Hepatocyte (in vitro differentiated cells): ENCODE data around the gene NTRK3. TPM values are rescaled to one million over a fixed set of nuclear protein-coding genes. Genes with fewer than 3 reads are reported as not detected.

Experiments used
- DNase-seq: peaks from one replicate; pipeline ENCODE4 v3.0.0-alpha.2; 2016; ENCODE audit warnings: low spot score
- H2AFZ ChIP-seq: fragments of 200-600 bp; sonication (generic); 2 replicates; pipeline ENCODE4 v1.6.0; 2016; ENCODE audit warnings: antibody characterized with exemption, mild to moderate bottlenecking
- H3K27ac ChIP-seq: fragments of 200-600 bp; sonication (generic); 2 replicates; pipeline ENCODE4 v1.5.1; 2016; ENCODE audit warnings: mild to moderate bottlenecking
- H3K27me3 ChIP-seq: fragments of 200-600 bp; sonication (generic); 2 replicates; pipeline ENCODE4 v1.6.1; 2016
- H3K36me3 ChIP-seq: fragments of 200-600 bp; sonication (generic); replicated peaks from 2 replicates; pipeline ENCODE4 v1.5.1; 2016; ENCODE audit warnings: low read depth; ENCODE audit not compliant: insufficient read depth
- H3K4me1 ChIP-seq: fragments of 200-600 bp; sonication (generic); 2 replicates; pipeline ENCODE4 v1.5.1; 2016; ENCODE audit warnings: mild to moderate bottlenecking, moderate library complexity; ENCODE audit not compliant: insufficient read depth
- H3K4me2 ChIP-seq: fragments of 200-600 bp; sonication (generic); 2 replicates; pipeline ENCODE4 v1.6.0; 2016
- H3K4me3 ChIP-seq: fragments of 200-600 bp; sonication (generic); 2 replicates; pipeline ENCODE4 v1.5.1; 2016; ENCODE audit warnings: mild to moderate bottlenecking
- H3K79me2 ChIP-seq: fragments of 200-600 bp; sonication (generic); 2 replicates; pipeline ENCODE4 v1.6.0; 2017; ENCODE audit warnings: mild to moderate bottlenecking
- H3K9me2 ChIP-seq: fragments of 200-600 bp; sonication (generic); replicated peaks from 2 replicates; pipeline ENCODE4 v1.6.0; 2017; ENCODE audit warnings: mild to moderate bottlenecking; ENCODE audit not compliant: insufficient read depth
- H3K9me3 ChIP-seq: fragments of 200-600 bp; sonication (generic); 2 replicates; pipeline ENCODE4 v1.5.1; 2016; ENCODE audit warnings: low read depth, mild to moderate bottlenecking
- H4K20me1 ChIP-seq: fragments of 200-600 bp; sonication (generic); 2 replicates; pipeline ENCODE4 v1.6.0; 2016; ENCODE audit warnings: mild to moderate bottlenecking; ENCODE audit not compliant: insufficient read depth, poor library complexity, severe bottlenecking
- EZH2 ChIP-seq: fragments of 200-600 bp; sonication (generic); IDR thresholded peaks from 2 replicates; pipeline ENCODE4 v1.6.1; 2016; ENCODE audit warnings: antibody characterized with exemption, mild to moderate bottlenecking, borderline replicate concordance
- EZH2phosphoT487 ChIP-seq: fragments of 200-600 bp; sonication (generic); IDR thresholded peaks from one replicate; pipeline ENCODE4 v1.6.1; 2018; ENCODE audit warnings: antibody characterized with exemption, mild to moderate bottlenecking, low read depth, moderate library complexity; ENCODE audit not compliant: unreplicated experiment, severe bottlenecking
- WGBS: methylation state at CpG from one replicate; pipeline ENCODE4 v1.1.6; 2016; ENCODE audit warnings: low lambda C conversion rate; ENCODE audit errors: missing lambda C conversion rate; 5-methylcytosine and 5-hydroxymethylcytosine counted together
- polyA plus RNA-seq: library from polyadenylated mRNA; unstranded; fragments of >200 nt; fragmentation: Nextera tagmentation; extraction: Ambion mirVana; gene quantifications from 2 replicates; pipeline ENCODE4 v1.2.1, GENCODE V29; 2016
- total RNA-seq: library from RNA; depleted of rRNA; stranded (reverse); fragments of >200 nt; gene quantifications from 2 replicates; pipeline ENCODE4 v1.2.3, GENCODE V29; 2014
- TF ChIP-seq, protein P1 (sequence below): fragments of 200-600 bp; sonication (generic); IDR thresholded peaks from 2 replicates; pipeline ENCODE4 v1.5.1; 2016; ENCODE audit warnings: antibody characterized with exemption, mild to moderate bottlenecking; ENCODE audit not compliant: poor library complexity

Gene NTRK3
- total and polyA plus RNA-seq, 2 experiments from 2014 or later, result 4.9 to 5.6 TPM

DNA sequence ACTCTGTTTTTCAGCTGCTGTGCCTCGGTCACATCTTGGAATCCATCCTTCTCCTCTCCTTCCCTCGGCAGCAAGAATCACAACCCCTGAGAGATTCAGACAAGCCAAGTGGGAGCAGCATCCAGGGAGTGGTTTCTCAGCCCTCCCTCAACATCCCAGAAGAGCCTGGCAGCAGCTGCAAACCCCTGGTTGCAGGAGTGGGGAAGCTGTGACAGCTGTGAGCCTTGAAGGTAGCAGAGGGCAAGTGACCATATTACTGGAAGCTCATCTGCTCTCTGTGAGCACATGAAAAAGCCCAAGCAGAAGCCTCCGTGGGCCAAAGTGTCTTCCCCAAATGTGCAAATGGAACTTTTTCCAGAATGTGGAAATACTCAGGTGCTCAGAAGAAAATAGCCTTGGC is 312.9 kb downstream of the NTRK3 start:
- H3K9me3 ChIP-seq, result no peaks in the 10 kb centered on the region
- no peaks in the 10 kb centered on the region for H3K27me3 ChIP-seq
- no peaks in the 10 kb centered on the region for H3K36me3 ChIP-seq
- H3K4me1 ChIP-seq, result no peaks in the 10 kb centered on the region
- no peak overlapping the region for H3K4me2 ChIP-seq
- H3K4me3 ChIP-seq, result no peak overlapping the region
- H3K9me2 ChIP-seq, result no peaks in the 10 kb centered on the region
- no peak for TF ChIP-seq EZH2phosphoT487
- TF ChIP-seq, protein P1, sequence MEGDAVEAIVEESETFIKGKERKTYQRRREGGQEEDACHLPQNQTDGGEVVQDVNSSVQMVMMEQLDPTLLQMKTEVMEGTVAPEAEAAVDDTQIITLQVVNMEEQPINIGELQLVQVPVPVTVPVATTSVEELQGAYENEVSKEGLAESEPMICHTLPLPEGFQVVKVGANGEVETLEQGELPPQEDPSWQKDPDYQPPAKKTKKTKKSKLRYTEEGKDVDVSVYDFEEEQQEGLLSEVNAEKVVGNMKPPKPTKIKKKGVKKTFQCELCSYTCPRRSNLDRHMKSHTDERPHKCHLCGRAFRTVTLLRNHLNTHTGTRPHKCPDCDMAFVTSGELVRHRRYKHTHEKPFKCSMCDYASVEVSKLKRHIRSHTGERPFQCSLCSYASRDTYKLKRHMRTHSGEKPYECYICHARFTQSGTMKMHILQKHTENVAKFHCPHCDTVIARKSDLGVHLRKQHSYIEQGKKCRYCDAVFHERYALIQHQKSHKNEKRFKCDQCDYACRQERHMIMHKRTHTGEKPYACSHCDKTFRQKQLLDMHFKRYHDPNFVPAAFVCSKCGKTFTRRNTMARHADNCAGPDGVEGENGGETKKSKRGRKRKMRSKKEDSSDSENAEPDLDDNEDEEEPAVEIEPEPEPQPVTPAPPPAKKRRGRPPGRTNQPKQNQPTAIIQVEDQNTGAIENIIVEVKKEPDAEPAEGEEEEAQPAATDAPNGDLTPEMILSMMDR, result no peak
- no peak for TF ChIP-seq EZH2
- H4K20me1 ChIP-seq, result no peaks in the 10 kb centered on the region
- no peak overlapping the region for H2AFZ ChIP-seq
- WGBS, result 80% methylated on average over 3 of the region's 3 CpGs
- H3K27ac ChIP-seq, result no peak overlapping the region
- H3K79me2 ChIP-seq, result no peaks in the 10 kb centered on the region
- no peak for DNase-seq

DNA sequence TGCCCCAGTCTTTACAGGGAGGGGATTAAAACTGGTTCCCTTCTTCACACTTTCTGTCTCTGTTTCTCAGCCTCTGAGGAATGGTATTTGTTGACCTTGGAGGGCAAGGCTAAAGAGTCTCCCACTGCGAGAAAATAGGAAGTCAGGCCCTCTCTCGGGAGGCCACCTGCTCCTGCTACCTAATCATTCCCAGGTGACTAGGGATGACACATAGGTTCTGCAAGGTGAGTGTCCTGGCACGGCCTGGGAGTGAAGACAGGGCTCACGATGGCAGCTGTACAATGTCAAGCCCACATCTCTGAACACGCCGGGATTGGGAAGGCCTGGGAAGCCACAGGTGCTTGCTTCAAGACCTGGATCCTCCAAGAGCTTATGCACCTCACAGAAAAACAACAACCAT is 314.2 kb downstream of the NTRK3 start:
- Histone ChIP-seq H3K79me2 (no peaks in the 10 kb centered on the region), H3K27me3 (no peaks in the 10 kb centered on the region), H3K4me3 (no peak overlapping the region), H3K4me2 (no peak overlapping the region), H3K4me1 (no peaks in the 10 kb centered on the region), H3K27ac (no peak overlapping the region), H2AFZ (no peak overlapping the region), H4K20me1 (no peaks in the 10 kb centered on the region), H3K36me3 (no peaks in the 10 kb centered on the region), H3K9me2 (no peaks in the 10 kb centered on the region), H3K9me3 (no peaks in the 10 kb centered on the region)
- WGBS, result 69% methylated on average over 6 of the region's 6 CpGs
- no peak for TF ChIP-seq EZH2phosphoT487
- TF ChIP-seq EZH2, result no peak
- TF ChIP-seq, protein P1, result no peak
- no peak for DNase-seq

DNA sequence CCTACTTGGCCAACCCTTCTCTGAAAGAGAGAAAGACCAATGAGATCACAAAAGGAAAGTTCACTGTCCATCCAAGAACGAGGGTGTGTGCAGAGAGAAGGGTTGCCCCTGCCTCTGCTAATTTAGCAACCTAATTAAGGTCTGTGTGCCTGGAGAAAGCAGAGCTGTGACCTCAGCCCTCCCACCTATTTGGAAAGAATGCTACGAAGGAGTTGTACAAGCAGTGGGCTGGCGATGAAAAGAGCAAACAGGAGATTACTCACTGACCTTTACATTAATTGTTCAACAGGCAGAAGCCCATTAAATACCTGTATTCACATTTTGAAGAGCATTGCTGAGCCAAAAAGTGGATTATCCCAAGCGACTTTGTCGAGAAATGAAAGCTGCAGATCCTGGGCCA is 314.9 kb downstream of the NTRK3 start:
- Histone ChIP-seq H3K36me3 (no peaks in the 10 kb centered on the region), H3K27ac (no peak overlapping the region), H3K27me3 (no peaks in the 10 kb centered on the region), H3K4me2 (no peak overlapping the region), H2AFZ (no peak overlapping the region), H4K20me1 (no peaks in the 10 kb centered on the region), H3K9me2 (no peaks in the 10 kb centered on the region), H3K4me3 (no peak overlapping the region), H3K9me3 (no peaks in the 10 kb centered on the region), H3K4me1 (no peaks in the 10 kb centered on the region), H3K79me2 (no peaks in the 10 kb centered on the region)
- TF ChIP-seq, protein P1, result no peak
- TF ChIP-seq EZH2phosphoT487, result no peak
- no peak for TF ChIP-seq EZH2
- no peak for DNase-seq
- WGBS, result 61% methylated on average over 5 of the region's 5 CpGs

DNA sequence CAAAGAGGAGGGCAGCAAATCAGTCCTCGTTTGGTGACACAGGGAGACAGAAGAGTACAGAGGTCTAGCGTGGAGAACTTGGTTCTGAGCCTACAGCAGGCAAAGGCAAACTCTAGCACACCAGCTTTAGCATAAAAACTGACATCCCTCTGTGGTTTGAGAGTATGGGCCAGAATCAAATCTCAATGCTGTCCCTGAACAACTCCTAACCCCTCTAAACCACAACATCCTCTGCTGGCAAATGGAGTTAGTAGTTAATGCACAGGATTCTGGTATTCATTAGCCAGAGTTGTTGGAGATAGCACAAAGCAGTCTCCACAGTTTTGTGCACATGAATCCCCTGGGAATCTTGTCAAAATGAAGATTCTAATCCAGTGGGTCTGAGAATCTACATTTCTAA is 315.8 kb downstream of the NTRK3 start:
- Histone ChIP-seq H3K27me3 (no peaks in the 10 kb centered on the region), H3K4me2 (no peak overlapping the region), H3K9me2 (no peaks in the 10 kb centered on the region), H3K79me2 (no peaks in the 10 kb centered on the region), H3K4me1 (no peaks in the 10 kb centered on the region), H3K36me3 (no peaks in the 10 kb centered on the region), H3K9me3 (no peaks in the 10 kb centered on the region), H4K20me1 (no peaks in the 10 kb centered on the region), H3K4me3 (no peak overlapping the region), H2AFZ (no peak overlapping the region), H3K27ac (no peak overlapping the region)
- WGBS, result 73% methylated on average over 2 of the region's 2 CpGs
- TF ChIP-seq, protein P1, result no peak
- TF ChIP-seq EZH2phosphoT487 (no peak), EZH2 (no peak)
- DNase-seq, result no peak
